CD14-positive monocyte (primary cell): ENCODE measurements around the gene CEP290. TPM values are rescaled to one million over a fixed set of nuclear protein-coding genes. Genes with fewer than 3 reads are reported as not detected.

Experiments used
- DNase-seq, 3 donors: peaks; one replicate each; pipeline ENCODE4 v3.0.0-alpha.2; 2011 to 2022
- H2AFZ ChIP-seq: 2 replicates; pipeline ENCODE4 v1.6.0; 2012; ENCODE audit warnings: mild to moderate bottlenecking, low read depth, low read length, inconsistent platforms; ENCODE audit not compliant: insufficient read depth, poor library complexity, severe bottlenecking
- H3K27ac ChIP-seq, 2 donors: 1 replicate in 1 of 2; 2 replicates in 1 of 2; pipeline ENCODE4 v1.5.1; 2012 to 2013; ENCODE audit warnings: low read length in 2 of 2, control low read depth in 1 of 2, inconsistent platforms in 1 of 2, low read depth in 1 of 2, mild to moderate bottlenecking in 1 of 2
- H3K27me3 ChIP-seq, 2 donors: one replicate each; pipeline versions ENCODE4 v1.6.0 to v1.6.1; 2011 to 2013; ENCODE audit warnings: low read length in 2 of 2; ENCODE audit not compliant: control insufficient read depth in 2 of 2, insufficient read depth in 2 of 2
- H3K36me3 ChIP-seq, 2 donors: replicated peaks in 1 of 2; 1 replicate in 1 of 2; 2 replicates in 1 of 2; pipeline versions ENCODE4 v1.5.1 to v1.6.1; 2012 to 2013; ENCODE audit warnings: low read length in 2 of 2, control low read depth in 1 of 2, inconsistent platforms in 1 of 2, mild to moderate bottlenecking in 1 of 2; ENCODE audit not compliant: insufficient read depth in 2 of 2, control insufficient read depth in 1 of 2
- H3K4me1 ChIP-seq, 2 donors: 1 replicate in 1 of 2; 2 replicates in 1 of 2; pipeline versions ENCODE4 v1.5.1 to v1.6.1; 2012 to 2013; ENCODE audit warnings: low read length in 2 of 2, control low read depth in 1 of 2, inconsistent platforms in 1 of 2, mild to moderate bottlenecking in 1 of 2, moderate library complexity in 1 of 2; ENCODE audit not compliant: insufficient read depth in 2 of 2, control insufficient read depth in 1 of 2
- H3K4me2 ChIP-seq: replicated peaks from 2 replicates; pipeline ENCODE3; 2012; ENCODE audit warnings: low read length, moderate library complexity, mild to moderate bottlenecking; ENCODE audit not compliant: poor library complexity, severe bottlenecking; ENCODE audit errors: extremely low read depth
- H3K4me3 ChIP-seq, 3 experiments: fragments of 200-600 bp in 1 of 3; sonication (generic) in 1 of 3; replicated peaks in 1 of 3; 1 replicate in 2 of 3; 2 replicates in 1 of 3; pipeline ENCODE4 v1.5.1; 2011 to 2013; ENCODE audit warnings: low read length in 3 of 3, mild to moderate bottlenecking in 3 of 3, control low read depth in 2 of 3, low read depth in 2 of 3, inconsistent platforms in 1 of 3, moderate library complexity in 1 of 3
- H3K79me2 ChIP-seq: 2 replicates; pipeline ENCODE4 v1.6.0; 2012; ENCODE audit warnings: mild to moderate bottlenecking, control low read depth, inconsistent platforms, low read length, moderate library complexity; ENCODE audit not compliant: insufficient read depth
- H3K9ac ChIP-seq: 2 replicates; pipeline ENCODE4 v1.6.0; 2017; ENCODE audit warnings: low read length, mild to moderate bottlenecking; ENCODE audit not compliant: insufficient read depth, poor library complexity, severe bottlenecking
- H3K9me3 ChIP-seq, 2 donors: replicated peaks in 1 of 2; 1 replicate in 1 of 2; 2 replicates in 1 of 2; pipeline versions ENCODE4 v1.5.1 to v1.6.1; 2012 to 2013; ENCODE audit warnings: low read length in 2 of 2, control low read depth in 1 of 2; ENCODE audit not compliant: control insufficient read depth in 1 of 2, insufficient read depth in 1 of 2
- H4K20me1 ChIP-seq: 2 replicates; pipeline ENCODE4 v1.6.0; 2012; ENCODE audit warnings: mild to moderate bottlenecking, low read length, control low read depth, moderate library complexity; ENCODE audit not compliant: insufficient read depth
- H3K27ac Mint-ChIP-seq, 7 donors: one replicate each; pipeline ENCODE4 v1.8.0; 2020; ENCODE audit warnings: mild to moderate bottlenecking in 7 of 7, mixed read lengths in 7 of 7, moderate library complexity in 6 of 7, inconsistent platforms in 2 of 7
- H3K27me3 Mint-ChIP-seq, 3 donors: one replicate each; pipeline ENCODE4 v1.8.0; 2021 to 2022; ENCODE audit warnings: low read depth in 3 of 3, mild to moderate bottlenecking in 3 of 3, mixed read lengths in 3 of 3, moderate library complexity in 3 of 3, inconsistent platforms in 1 of 3
- H3K36me3 Mint-ChIP-seq, 2 donors: one replicate each; pipeline ENCODE4 v1.8.0; 2020; ENCODE audit warnings: mixed read lengths in 2 of 2, inconsistent platforms in 1 of 2, mild to moderate bottlenecking in 1 of 2
- H3K4me1 Mint-ChIP-seq: one replicate; pipeline ENCODE4 v1.8.0; 2020; ENCODE audit warnings: mild to moderate bottlenecking, mixed read lengths
- H3K4me3 Mint-ChIP-seq, 2 donors: one replicate each; pipeline ENCODE4 v1.8.0; 2020; ENCODE audit warnings: mild to moderate bottlenecking in 2 of 2, mixed read lengths in 2 of 2, moderate library complexity in 1 of 2
- H3K9me3 Mint-ChIP-seq, 7 donors: one replicate each; pipeline ENCODE4 v1.8.0; 2020 to 2022; ENCODE audit warnings: mixed read lengths in 7 of 7, mild to moderate bottlenecking in 6 of 7, moderate library complexity in 6 of 7, inconsistent platforms in 2 of 7
- WGBS: methylation state at CpG from one replicate; pipeline ENCODE4 v1.1.5; 2013; ENCODE audit warnings: missing lambda C conversion rate; ENCODE audit not compliant: insufficient coverage; 5-methylcytosine and 5-hydroxymethylcytosine counted together
- intact Hi-C, 2 donors: fragments of 100-400 bp; cut with micrococcal nuclease; formaldehyde crosslinking; loops; one replicate each; pipeline versions ENCODE4 v1.15.0 to v1.15.1; 2023
- polyA plus RNA-seq, 3 donors: library from polyadenylated mRNA; depleted of rRNA in 1 of 3; unstranded in 2 of 3; stranded (reverse) in 1 of 3; fragments of 300-500 nt in 2 of 3; fragments of >200 nt in 1 of 3; fragmentation: Illumina TruSeq in 2 of 3; gene quantifications; 1 replicate in 2 of 3; 2 replicates in 1 of 3; pipeline ENCODE4 v1.2.3, GENCODE V29; 2012 to 2021
- TF ChIP-seq, protein P1 (sequence below): fragments of 200-600 bp; IDR thresholded peaks from one replicate; pipeline ENCODE4 v1.8.0; 2022; ENCODE audit warnings: antibody characterized with exemption, mild to moderate bottlenecking

CEP290 gene
- polyA plus RNA-seq, 3 donors, result 0.55 to 1.5 (median 0.71) TPM

GRCh38 chr12:88156075-88156654 lies 14.3 kb upstream of the CEP290 start:
- no peak overlapping the region for H3K4me3 Mint-ChIP-seq
- H3K4me2 ChIP-seq, result no peak overlapping the region
- peaks cover 5 to 9% of the 10 kb centered on the region in 2 donors for H3K36me3 ChIP-seq
- H3K4me1 ChIP-seq, result no peaks in the 10 kb centered on the region
- H3K9me3 ChIP-seq, result no peaks in the 10 kb centered on the region
- H2AFZ ChIP-seq, result no peak overlapping the region
- H3K79me2 ChIP-seq, result no peaks in the 10 kb centered on the region
- H3K9ac ChIP-seq, result no peak overlapping the region
- intact Hi-C loops, result no loop called here
- no peak overlapping the region for H3K4me3 ChIP-seq
- TF ChIP-seq, protein P1, sequence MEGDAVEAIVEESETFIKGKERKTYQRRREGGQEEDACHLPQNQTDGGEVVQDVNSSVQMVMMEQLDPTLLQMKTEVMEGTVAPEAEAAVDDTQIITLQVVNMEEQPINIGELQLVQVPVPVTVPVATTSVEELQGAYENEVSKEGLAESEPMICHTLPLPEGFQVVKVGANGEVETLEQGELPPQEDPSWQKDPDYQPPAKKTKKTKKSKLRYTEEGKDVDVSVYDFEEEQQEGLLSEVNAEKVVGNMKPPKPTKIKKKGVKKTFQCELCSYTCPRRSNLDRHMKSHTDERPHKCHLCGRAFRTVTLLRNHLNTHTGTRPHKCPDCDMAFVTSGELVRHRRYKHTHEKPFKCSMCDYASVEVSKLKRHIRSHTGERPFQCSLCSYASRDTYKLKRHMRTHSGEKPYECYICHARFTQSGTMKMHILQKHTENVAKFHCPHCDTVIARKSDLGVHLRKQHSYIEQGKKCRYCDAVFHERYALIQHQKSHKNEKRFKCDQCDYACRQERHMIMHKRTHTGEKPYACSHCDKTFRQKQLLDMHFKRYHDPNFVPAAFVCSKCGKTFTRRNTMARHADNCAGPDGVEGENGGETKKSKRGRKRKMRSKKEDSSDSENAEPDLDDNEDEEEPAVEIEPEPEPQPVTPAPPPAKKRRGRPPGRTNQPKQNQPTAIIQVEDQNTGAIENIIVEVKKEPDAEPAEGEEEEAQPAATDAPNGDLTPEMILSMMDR, result no peak
- no peaks in the 10 kb centered on the region for H3K9me3 Mint-ChIP-seq
- peaks cover 15 to 27% of the 10 kb centered on the region in 2 donors for H3K36me3 Mint-ChIP-seq
- H3K27ac ChIP-seq, result no peak overlapping the region
- no CpG with 5 or more reads among the region's 1 CpG for WGBS
- no peaks in the 10 kb centered on the region for H3K27me3 Mint-ChIP-seq
- no peaks in the 10 kb centered on the region for H3K27me3 ChIP-seq
- DNase-seq, result no peak
- H3K27ac Mint-ChIP-seq, result no peak overlapping the region
- H4K20me1 ChIP-seq, result no peaks in the 10 kb centered on the region
- H3K4me1 Mint-ChIP-seq, result no peaks in the 10 kb centered on the region

DNA sequence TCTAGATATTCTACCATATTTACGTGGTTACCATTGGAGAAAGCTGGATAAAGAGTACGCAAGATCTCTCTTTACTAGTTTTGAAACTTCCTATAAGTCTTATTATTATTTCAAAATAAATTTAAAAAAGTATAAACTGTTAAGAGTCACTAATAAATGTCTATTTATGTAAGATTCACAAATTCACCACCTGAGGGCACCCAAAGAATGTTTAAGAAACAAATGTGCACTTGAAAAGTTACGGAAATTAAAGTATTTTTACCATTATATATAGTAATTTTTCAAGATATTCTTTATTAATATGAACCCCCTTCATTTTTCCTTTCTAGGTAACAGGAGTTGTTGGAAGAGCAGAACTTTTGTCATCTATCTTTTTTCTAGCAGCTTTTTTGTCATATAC lies 12.1 kb upstream of the CEP290 start:
- Histone ChIP-seq H3K27me3 (no peaks in the 10 kb centered on the region), H3K4me1 (no peaks in the 10 kb centered on the region), H3K9me3 (no peaks in the 10 kb centered on the region), H4K20me1 (no peaks in the 10 kb centered on the region), H3K4me3 (no peak overlapping the region), H3K27ac (no peak overlapping the region), H3K9ac (no peak overlapping the region), H3K4me2 (no peak overlapping the region), H3K36me3 (peaks cover 2 to 8% of the 10 kb centered on the region in 2 donors), H2AFZ (no peak overlapping the region), H3K79me2 (no peaks in the 10 kb centered on the region)
- intact Hi-C loops, result no loop called here
- H3K4me3 Mint-ChIP-seq, result no peak overlapping the region
- no peaks in the 10 kb centered on the region for H3K27me3 Mint-ChIP-seq
- H3K36me3 Mint-ChIP-seq, result peaks cover 21 to 27% of the 10 kb centered on the region in 2 donors
- no peak for DNase-seq
- WGBS, result no CpG with 5 or more reads among the region's 3 CpGs
- H3K9me3 Mint-ChIP-seq, result no peaks in the 10 kb centered on the region
- H3K27ac Mint-ChIP-seq, result no peak overlapping the region
- H3K4me1 Mint-ChIP-seq, result no peaks in the 10 kb centered on the region
- TF ChIP-seq, protein P1, result peak; percentile 12
